Astrocyte (in vitro differentiated cells and primary cell): Measurements from ENCODE around the gene PITPNM3. TPM values are rescaled to one million over a fixed set of nuclear protein-coding genes. Genes with fewer than 3 reads are reported as not detected.

Experiments used
- DNase-seq: peaks from one replicate; pipeline ENCODE4 v3.0.0-alpha.2; 2010; ENCODE audit warnings: low read depth
- FAIRE-seq: peaks from 2 replicates; lab custom pipeline; 2011; peaks lifted over from hg19 to GRCh38; lab: Jason Lieb, UNC
- H2AFZ ChIP-seq: 2 replicates; pipeline ENCODE4 v1.6.0; 2012; ENCODE audit warnings: low read depth, low read length, inconsistent platforms
- H3K27ac ChIP-seq: 2 replicates; pipeline ENCODE4 v1.5.1; 2011; ENCODE audit warnings: low read depth, low read length, inconsistent platforms
- H3K27me3 ChIP-seq: 2 replicates; pipeline ENCODE4 v1.6.0; 2011; ENCODE audit warnings: low read length, inconsistent platforms; ENCODE audit not compliant: insufficient read depth
- H3K36me3 ChIP-seq: 2 replicates; pipeline ENCODE4 v1.5.1; 2011; ENCODE audit warnings: low read length, inconsistent platforms; ENCODE audit not compliant: insufficient read depth
- H3K4me1 ChIP-seq: 2 replicates; pipeline ENCODE4 v1.5.1; 2011; ENCODE audit warnings: low read length, inconsistent platforms; ENCODE audit not compliant: insufficient read depth
- H3K4me2 ChIP-seq: 2 replicates; pipeline ENCODE4 v1.6.0; 2012; ENCODE audit warnings: low read length, inconsistent platforms
- H3K4me3 ChIP-seq: 2 replicates; pipeline ENCODE4 v1.5.1; 2011; ENCODE audit warnings: low read depth, mild to moderate bottlenecking, low read length, inconsistent platforms; ENCODE audit not compliant: insufficient read depth
- H3K79me2 ChIP-seq: 2 replicates; pipeline ENCODE4 v1.6.0; 2012; ENCODE audit warnings: mild to moderate bottlenecking, low read length, inconsistent platforms; ENCODE audit not compliant: insufficient read depth
- H3K9ac ChIP-seq: 2 replicates; pipeline ENCODE4 v1.6.0; 2012; ENCODE audit warnings: mild to moderate bottlenecking, low read length, inconsistent platforms
- H3K9me3 ChIP-seq: 2 replicates; pipeline ENCODE4 v1.5.1; 2012; ENCODE audit warnings: low read depth, mild to moderate bottlenecking, low read length, inconsistent platforms; ENCODE audit not compliant: insufficient read depth
- H4K20me1 ChIP-seq: 2 replicates; pipeline ENCODE4 v1.6.0; 2012; ENCODE audit warnings: low read length, inconsistent platforms; ENCODE audit not compliant: insufficient read depth
- H3K27ac Mint-ChIP-seq: one replicate; pipeline ENCODE4 v1.8.0; 2021; ENCODE audit warnings: mild to moderate bottlenecking, mixed read lengths; ENCODE audit not compliant: unreplicated experiment
- H3K27me3 Mint-ChIP-seq: one replicate; pipeline ENCODE4 v1.8.0; 2021; ENCODE audit warnings: low read depth, mixed read lengths; ENCODE audit not compliant: unreplicated experiment
- H3K36me3 Mint-ChIP-seq: one replicate; pipeline ENCODE4 v1.8.0; 2021; ENCODE audit warnings: low read depth, mixed read lengths; ENCODE audit not compliant: unreplicated experiment
- H3K4me1 Mint-ChIP-seq: one replicate; pipeline ENCODE4 v1.8.0; 2021; ENCODE audit warnings: low read depth, mixed read lengths; ENCODE audit not compliant: unreplicated experiment
- H3K4me3 Mint-ChIP-seq: one replicate; pipeline ENCODE4 v1.8.0; 2021; ENCODE audit warnings: mild to moderate bottlenecking, moderate library complexity, mixed read lengths; ENCODE audit not compliant: unreplicated experiment
- H3K9me3 Mint-ChIP-seq: one replicate; pipeline ENCODE4 v1.8.0; 2021; ENCODE audit warnings: mild to moderate bottlenecking, mixed read lengths; ENCODE audit not compliant: unreplicated experiment
- CTCF ChIP-seq: IDR thresholded peaks from 2 replicates; pipeline ENCODE4 v1.5.1; 2011; ENCODE audit warnings: low read depth, mild to moderate bottlenecking, inconsistent platforms, low read length, moderate library complexity; ENCODE audit not compliant: insufficient read depth
- EZH2 ChIP-seq: IDR thresholded peaks from 2 replicates; pipeline ENCODE4 v1.6.1; 2012; ENCODE audit warnings: mild to moderate bottlenecking, low read length, inconsistent platforms; ENCODE audit not compliant: insufficient read depth
- total RNA-seq: library from RNA; stranded (reverse); gene quantifications from 2 replicates; pipeline ENCODE4 v1.2.1, GENCODE V29; 2021

PITPNM3 gene
- total RNA-seq, 1 donor from 2014 or later, result 1.3 TPM

DNA sequence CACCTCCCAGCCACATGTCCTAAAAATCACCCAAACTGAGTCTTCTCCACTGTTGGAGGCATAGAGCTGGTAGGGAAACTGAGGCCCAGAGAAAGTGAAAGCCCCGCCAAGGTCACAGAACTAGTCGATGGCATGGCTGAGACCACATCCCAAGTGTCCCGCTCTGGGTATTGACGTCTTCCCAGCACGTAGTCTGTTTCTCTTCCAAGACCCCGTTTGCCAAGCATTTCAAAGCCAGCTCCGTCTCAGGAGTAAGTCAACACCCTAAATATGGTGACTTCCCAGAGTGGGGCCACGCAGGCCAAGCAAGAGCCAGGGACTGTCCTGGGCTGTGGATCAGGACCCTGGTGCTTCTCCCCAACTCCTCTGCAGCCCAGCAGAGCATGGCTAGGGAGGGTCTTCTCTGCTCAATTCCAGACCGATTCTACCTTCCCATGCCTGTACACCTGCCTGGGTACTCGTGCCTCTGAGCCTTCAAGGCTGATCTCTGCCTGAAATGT, 19.7 kb downstream of the PITPNM3 start:
- no peak overlapping the region for H3K4me3 ChIP-seq
- DNase-seq (no peak), FAIRE-seq (no peak)
- no peaks in the 10 kb centered on the region for H3K36me3 ChIP-seq
- TF ChIP-seq EZH2 (no peak), CTCF (no peak)
- no peaks in the 10 kb centered on the region for H3K4me1 ChIP-seq
- H3K27ac ChIP-seq, result no peak overlapping the region
- Mint-ChIP-seq H3K27me3 (peaks cover 67% of the 10 kb centered on the region), H3K36me3 (peaks cover 3% of the 10 kb centered on the region), H3K27ac (no peak overlapping the region), H3K4me3 (no peak overlapping the region), H3K4me1 (no peaks in the 10 kb centered on the region), H3K9me3 (peaks cover 13% of the 10 kb centered on the region)
- H3K27me3 ChIP-seq, result peaks cover 3% of the 10 kb centered on the region
- H3K4me2 ChIP-seq, result no peak overlapping the region
- no peaks in the 10 kb centered on the region for H4K20me1 ChIP-seq
- no peak overlapping the region for H3K9ac ChIP-seq
- no peak overlapping the region for H2AFZ ChIP-seq
- H3K79me2 ChIP-seq, result no peaks in the 10 kb centered on the region
- H3K9me3 ChIP-seq, result peaks cover 3% of the 10 kb centered on the region

GRCh38 chr17:6536053-6536452, 20.3 kb downstream of the PITPNM3 start:
- H3K27me3 ChIP-seq, result peaks cover 3% of the 10 kb centered on the region
- no peaks in the 10 kb centered on the region for H3K79me2 ChIP-seq
- H3K36me3 ChIP-seq, result no peaks in the 10 kb centered on the region
- H3K4me2 ChIP-seq, result no peak overlapping the region
- peaks cover 13% of the 10 kb centered on the region for H3K9me3 Mint-ChIP-seq
- no peaks in the 10 kb centered on the region for H3K4me1 ChIP-seq
- H2AFZ ChIP-seq, result no peak overlapping the region
- FAIRE-seq (no peak), DNase-seq (no peak)
- H4K20me1 ChIP-seq, result no peaks in the 10 kb centered on the region
- H3K9me3 ChIP-seq, result peaks cover 3% of the 10 kb centered on the region
- TF ChIP-seq CTCF (no peak), EZH2 (no peak)
- H3K27ac Mint-ChIP-seq, result no peak overlapping the region
- no peak overlapping the region for H3K27ac ChIP-seq
- H3K4me3 Mint-ChIP-seq, result no peak overlapping the region
- no peaks in the 10 kb centered on the region for H3K4me1 Mint-ChIP-seq
- H3K36me3 Mint-ChIP-seq, result peaks cover 3% of the 10 kb centered on the region
- H3K4me3 ChIP-seq, result no peak overlapping the region
- H3K9ac ChIP-seq, result no peak overlapping the region
- H3K27me3 Mint-ChIP-seq, result peaks cover 64% of the 10 kb centered on the region

- Histone ChIP-seq H3K36me3 (no peaks in the 10 kb centered on the region), H3K4me2 (no peak overlapping the region), H3K27ac (no peak overlapping the region), H3K4me3 (no peak overlapping the region), H2AFZ (no peak overlapping the region), H3K9ac (no peak overlapping the region), H3K27me3 (peaks cover 3% of the 10 kb centered on the region), H3K9me3 (peaks cover 3% of the 10 kb centered on the region), H3K4me1 (no peaks in the 10 kb centered on the region), H3K79me2 (no peaks in the 10 kb centered on the region), H4K20me1 (no peaks in the 10 kb centered on the region)
- no peaks in the 10 kb centered on the region for H3K4me1 Mint-ChIP-seq
- no peak overlapping the region for H3K27ac Mint-ChIP-seq
- TF ChIP-seq EZH2 (no peak), CTCF (no peak)
- DNase-seq (no peak), FAIRE-seq (no peak)
- H3K27me3 Mint-ChIP-seq, result peaks cover 65% of the 10 kb centered on the region
- peaks cover 3% of the 10 kb centered on the region for H3K36me3 Mint-ChIP-seq
- H3K9me3 Mint-ChIP-seq, result peaks cover 13% of the 10 kb centered on the region
- H3K4me3 Mint-ChIP-seq, result no peak overlapping the region
Observed at GRCh38 chr17:6534846-6535514, 21.4 kb downstream of the PITPNM3 start.
